ENCODE measurements around the gene AP2A1. TPM values are rescaled to one million over a fixed set of nuclear protein-coding genes. Genes with fewer than 3 reads are reported as not detected.

Gene AP2A1
- total RNA-seq, 1 donor from 2014 or later: 98.9 TPM

GRCh38 chr19:49801966-49802661, 35.3 kb downstream of the AP2A1 start:
- Histone ChIP-seq H3K4me3 (ENCODE audit: low read depth, low read length) (peak overlapping the region; percentile 40), H3K36me3 (ENCODE audit: control insufficient read depth, insufficient read depth, low read length) (no peaks in the 10 kb centered on the region), H3K27me3 (ENCODE audit: control insufficient read depth, insufficient read depth, low read length) (no peaks in the 10 kb centered on the region)
- TF ChIP-seq CTCF (IDR thresholded peaks at IDR 0.05; ENCODE audit: insufficient read depth, low read length, poor library complexity, severe bottlenecking): peak; percentile 38
- peak; percentile 44 for DNase-seq (ENCODE audit: low read depth)

- no peak overlapping the region for H3K4me3 ChIP-seq (ENCODE audit: low read depth, low read length)
- no peak for TF ChIP-seq CTCF (IDR thresholded peaks at IDR 0.05; ENCODE audit: insufficient read depth, low read length, poor library complexity, severe bottlenecking)
These were observed 36.2 kb downstream of the AP2A1 start for GRCh38 chr19:49802836-49803528.

GRCh38 chr19:49803529-49803856, 36.7 kb downstream of the AP2A1 start:
- Histone ChIP-seq H3K27me3 (ENCODE audit: control insufficient read depth, insufficient read depth, low read length) (no peaks in the 10 kb centered on the region), H3K36me3 (ENCODE audit: control insufficient read depth, insufficient read depth, low read length) (no peaks in the 10 kb centered on the region), H3K4me3 (ENCODE audit: low read depth, low read length) (no peak overlapping the region)
- DNase-seq (ENCODE audit: low read depth): no peak
- no peak for TF ChIP-seq CTCF (IDR thresholded peaks at IDR 0.05; ENCODE audit: insufficient read depth, low read length, poor library complexity, severe bottlenecking)

More at GRCh38 chr19:49802836-49803528, 36.2 kb downstream of the AP2A1 start:
- DNase-seq (ENCODE audit: low read depth): no peak
- Histone ChIP-seq H3K36me3 (ENCODE audit: control insufficient read depth, insufficient read depth, low read length) (no peaks in the 10 kb centered on the region), H3K27me3 (ENCODE audit: control insufficient read depth, insufficient read depth, low read length) (no peaks in the 10 kb centered on the region)

- H3K27me3 ChIP-seq (ENCODE audit: control insufficient read depth, insufficient read depth, low read length): no peaks in the 10 kb centered on the region
- no peak for TF ChIP-seq CTCF (IDR thresholded peaks at IDR 0.05; ENCODE audit: insufficient read depth, low read length, poor library complexity, severe bottlenecking)
- DNase-seq (ENCODE audit: low read depth): no peak
- no peak overlapping the region for H3K4me3 ChIP-seq (ENCODE audit: low read depth, low read length)
- H3K36me3 ChIP-seq (ENCODE audit: control insufficient read depth, insufficient read depth, low read length): no peaks in the 10 kb centered on the region
These were observed 39.2 kb downstream of the AP2A1 start for GRCh38 chr19:49805822-49806619.

- Histone ChIP-seq H3K4me3 (ENCODE audit: low read depth, low read length) (no peak overlapping the region), H3K27me3 (ENCODE audit: control insufficient read depth, insufficient read depth, low read length) (no peaks in the 10 kb centered on the region), H3K36me3 (ENCODE audit: control insufficient read depth, insufficient read depth, low read length) (no peaks in the 10 kb centered on the region)
- no peak for DNase-seq (ENCODE audit: low read depth)
- no peak for TF ChIP-seq CTCF (IDR thresholded peaks at IDR 0.05; ENCODE audit: insufficient read depth, low read length, poor library complexity, severe bottlenecking)
These were observed 39.8 kb downstream of the AP2A1 start for GRCh38 chr19:49806620-49806959.
